Measurements from ENCODE around the gene CDC45.
"Not testable (repeated sequence)": the region's sequence is repeated elsewhere in the genome, so short reads cannot be mapped to it uniquely, and the experiment has no call there.

Gene CDC45

DNA sequence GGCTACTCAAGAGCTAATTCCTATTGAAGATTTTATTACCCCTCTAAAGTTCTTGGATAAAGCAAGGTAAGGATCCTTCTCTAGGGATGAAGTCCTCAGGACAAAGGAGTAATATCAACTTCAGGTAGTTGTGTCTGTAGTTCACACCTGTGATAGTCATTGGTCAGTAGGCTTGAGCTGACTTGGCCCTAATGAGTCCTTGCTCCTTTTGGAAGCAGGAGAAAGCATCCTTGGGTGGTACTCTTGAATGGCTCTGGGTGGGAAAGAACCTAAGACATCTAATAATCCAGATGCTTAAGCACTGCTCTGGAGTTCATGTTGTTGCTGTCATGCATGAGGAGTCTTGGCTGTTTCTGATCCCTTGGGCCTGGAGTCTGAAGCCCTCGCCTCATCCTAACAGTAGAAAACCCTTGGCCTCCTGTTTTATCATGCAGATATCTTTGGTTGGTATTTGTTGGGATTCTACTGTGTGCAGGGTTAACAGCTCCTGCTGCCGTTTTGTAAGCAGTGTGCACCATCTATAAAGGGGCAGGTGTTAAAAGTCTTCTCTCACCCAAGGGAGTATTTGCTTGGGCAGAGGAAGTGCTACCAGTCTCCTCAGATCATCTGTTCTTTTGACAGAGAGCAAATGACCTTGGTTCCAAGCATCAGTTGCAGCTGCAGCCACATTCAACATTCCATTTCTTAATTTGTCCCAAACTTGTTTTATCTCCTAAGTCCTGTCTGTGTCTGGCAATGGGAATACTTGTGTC is 44.7 kb upstream of the CDC45 start:
- DNase-seq (ENCODE audit: low read depth, low spot score), result no peak
- TF ChIP-seq YY1 (IDR thresholded peaks at IDR 0.05; ENCODE audit: insufficient read depth, insufficient read length) (no peak), ZNF274 (IDR thresholded peaks at IDR 0.05; ENCODE audit: low read depth, low read length) (no peak), SUZ12 (IDR thresholded peaks at IDR 0.05; ENCODE audit: extremely low read depth, insufficient read depth, insufficient read length) (no peak)
- Histone ChIP-seq H3K9me3 (ENCODE audit: insufficient read depth, low read length) (no peaks in the 10 kb centered on the region), H3K9ac (ENCODE audit: insufficient read length, low read depth) (no peak overlapping the region), H3K36me3 (ENCODE audit: insufficient read depth, insufficient read length, low read length) (peaks cover 25% of the 10 kb centered on the region), H3K4me3 (ENCODE audit: insufficient read length, low read depth) (no peak overlapping the region), H3K4me1 (ENCODE audit: insufficient read depth, insufficient read length) (peaks cover 2% of the 10 kb centered on the region), H3K27me3 (ENCODE audit: insufficient read depth, insufficient read length) (no peaks in the 10 kb centered on the region)

DNA sequence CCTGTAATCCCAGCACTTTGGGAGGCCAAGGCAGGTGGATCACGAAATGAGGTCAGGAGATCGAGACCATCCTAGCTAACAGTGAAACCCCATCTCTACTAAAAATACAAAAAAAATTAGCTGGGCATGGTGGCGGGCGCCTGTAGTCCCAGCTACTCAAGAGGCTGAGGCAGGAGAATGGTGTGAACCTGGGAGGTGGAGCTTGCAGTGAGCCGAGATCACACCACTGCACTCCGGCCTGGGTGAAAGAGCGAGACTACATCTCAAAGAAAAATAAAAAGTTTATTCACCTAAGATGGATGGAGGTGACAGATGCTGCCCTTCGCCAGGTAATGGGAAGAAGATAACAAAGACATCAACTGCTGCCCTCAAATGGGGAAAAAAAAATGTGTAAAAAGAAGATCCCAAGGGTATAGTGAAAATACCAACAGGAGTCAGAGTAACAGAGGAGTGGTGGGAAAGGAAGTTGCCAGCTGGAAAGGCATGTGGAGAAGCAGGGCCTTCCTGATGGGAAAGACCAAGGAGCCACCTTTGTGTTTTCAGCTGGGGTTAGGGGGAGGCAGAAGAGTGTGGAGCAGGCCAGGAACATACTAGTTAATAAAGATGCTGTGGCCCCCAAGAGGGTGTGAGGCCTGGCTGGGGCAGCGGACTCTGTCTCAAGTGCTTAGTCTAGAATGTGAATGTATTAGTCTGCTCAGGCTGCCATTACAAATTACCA is 43.1 kb upstream of the CDC45 start:
- peaks cover 32% of the 10 kb centered on the region for H3K36me3 ChIP-seq (ENCODE audit: insufficient read depth, insufficient read length, low read length)

DNA sequence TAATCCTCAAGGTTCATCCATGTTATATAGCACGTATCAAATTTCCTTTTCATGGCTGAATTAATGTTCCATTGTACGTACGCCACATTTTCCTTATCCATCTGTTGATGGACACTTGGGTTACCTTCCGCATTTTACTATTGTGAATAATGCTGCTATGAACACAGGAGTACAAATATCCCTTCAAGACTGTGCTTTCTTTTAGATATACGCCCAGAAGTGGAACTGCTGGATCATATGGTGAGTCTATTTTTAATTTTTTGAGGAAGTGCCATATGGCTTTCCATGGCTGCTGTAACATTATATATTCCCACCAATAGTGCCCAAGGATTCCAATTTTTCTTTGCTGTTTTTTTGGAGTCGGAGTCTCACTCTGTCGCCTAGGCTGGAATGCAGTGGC is 41.4 kb upstream of the CDC45 start:
- Histone ChIP-seq H3K4me1 (ENCODE audit: insufficient read depth, insufficient read length) (no peaks in the 10 kb centered on the region), H3K27me3 (ENCODE audit: insufficient read depth, insufficient read length) (no peaks in the 10 kb centered on the region), H3K4me3 (ENCODE audit: insufficient read length, low read depth) (no peak overlapping the region), H3K9me3 (ENCODE audit: insufficient read depth, low read length) (no peaks in the 10 kb centered on the region), H3K9ac (ENCODE audit: insufficient read length, low read depth) (no peak overlapping the region), H3K36me3 (ENCODE audit: insufficient read depth, insufficient read length, low read length) (peaks cover 39% of the 10 kb centered on the region)
- TF ChIP-seq ZNF274 (IDR thresholded peaks at IDR 0.05; ENCODE audit: low read depth, low read length), result no peak
- TF ChIP-seq YY1 (IDR thresholded peaks at IDR 0.05; ENCODE audit: insufficient read depth, insufficient read length), result no peak
- TF ChIP-seq SUZ12 (IDR thresholded peaks at IDR 0.05; ENCODE audit: extremely low read depth, insufficient read depth, insufficient read length), result no peak
- DNase-seq (ENCODE audit: low read depth, low spot score), result no peak

More for the DNA sequence above, 43.1 kb upstream of the CDC45 start:
- H3K4me3 ChIP-seq (ENCODE audit: insufficient read length, low read depth); H3K9me3 ChIP-seq (ENCODE audit: insufficient read depth, low read length); H3K4me1 ChIP-seq (ENCODE audit: insufficient read depth, insufficient read length); DNase-seq (ENCODE audit: low read depth, low spot score); H3K27me3 ChIP-seq (ENCODE audit: insufficient read depth, insufficient read length); H3K9ac ChIP-seq (ENCODE audit: insufficient read length, low read depth): not testable (repeated sequence)

DNA sequence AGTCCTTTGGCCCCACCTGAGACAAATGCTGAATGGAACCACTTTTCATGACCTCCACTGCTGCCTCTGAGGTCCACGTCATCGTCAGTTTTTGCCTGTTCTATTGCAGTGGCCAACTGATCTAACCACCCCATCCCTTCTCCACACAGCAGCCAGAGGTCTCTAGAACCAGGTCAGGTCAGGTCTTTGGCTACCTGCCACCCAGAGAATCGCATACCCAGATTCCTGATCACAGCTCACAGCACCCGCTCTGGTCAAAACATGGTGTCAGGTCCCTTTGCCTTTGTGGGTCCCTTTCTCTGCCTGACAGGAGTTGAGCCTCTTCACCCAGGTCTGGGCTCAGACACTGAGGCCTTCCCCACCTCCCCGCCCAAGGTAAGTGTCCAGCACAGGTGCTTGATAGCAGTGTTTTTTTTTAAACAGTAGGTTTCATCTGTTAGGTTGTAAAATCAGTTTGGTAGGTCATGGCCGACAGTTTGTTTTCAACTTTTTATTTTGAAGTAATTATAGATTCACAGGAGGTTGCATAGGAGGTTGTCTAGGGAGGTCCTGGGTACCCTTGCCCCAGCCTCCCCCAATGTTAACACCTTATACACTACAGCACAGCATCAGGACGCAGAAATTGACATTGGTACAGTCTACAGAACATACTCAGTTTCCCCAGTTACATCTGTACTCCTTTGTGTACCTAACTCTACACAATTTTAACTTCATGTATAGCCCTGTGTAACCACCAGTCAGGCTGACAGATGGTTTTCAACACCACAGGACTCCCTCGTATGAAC is 39.1 kb upstream of the CDC45 start:
- Histone ChIP-seq H3K9me3 (ENCODE audit: insufficient read depth, low read length) (no peaks in the 10 kb centered on the region), H3K36me3 (ENCODE audit: insufficient read depth, insufficient read length, low read length) (peaks cover 47% of the 10 kb centered on the region), H3K4me3 (ENCODE audit: insufficient read length, low read depth) (no peak overlapping the region), H3K9ac (ENCODE audit: insufficient read length, low read depth) (no peak overlapping the region), H3K27me3 (ENCODE audit: insufficient read depth, insufficient read length) (no peaks in the 10 kb centered on the region), H3K4me1 (ENCODE audit: insufficient read depth, insufficient read length) (no peaks in the 10 kb centered on the region)
- no peak for TF ChIP-seq SUZ12 (IDR thresholded peaks at IDR 0.05; ENCODE audit: extremely low read depth, insufficient read depth, insufficient read length)
- TF ChIP-seq ZNF274 (IDR thresholded peaks at IDR 0.05; ENCODE audit: low read depth, low read length), result no peak
- no peak for TF ChIP-seq YY1 (IDR thresholded peaks at IDR 0.05; ENCODE audit: insufficient read depth, insufficient read length)
- DNase-seq (ENCODE audit: low read depth, low spot score), result no peak

DNA sequence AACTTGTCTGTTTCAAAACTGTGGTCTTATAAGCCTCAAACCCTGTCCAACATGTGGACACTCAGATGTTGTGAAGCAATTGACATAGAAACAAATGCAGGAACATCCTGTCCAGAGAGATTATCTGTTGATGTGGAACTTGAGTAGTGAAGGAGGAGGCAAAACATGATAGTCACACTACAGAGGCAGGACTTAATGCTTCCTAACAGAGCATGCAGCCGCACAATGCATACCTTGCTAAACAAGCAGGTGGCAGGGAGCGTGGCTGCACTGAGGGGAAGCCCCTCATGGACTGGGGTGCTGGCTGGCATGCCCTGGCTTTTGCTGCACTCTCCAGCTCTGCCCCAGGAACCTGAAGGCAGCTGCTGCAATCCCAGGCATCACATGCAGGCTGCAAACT is 37.6 kb upstream of the CDC45 start:
- no peaks in the 10 kb centered on the region for H3K9me3 ChIP-seq (ENCODE audit: insufficient read depth, low read length)
- no peaks in the 10 kb centered on the region for H3K4me1 ChIP-seq (ENCODE audit: insufficient read depth, insufficient read length)
- H3K36me3 ChIP-seq (ENCODE audit: insufficient read depth, insufficient read length, low read length), result peaks cover 51% of the 10 kb centered on the region
- H3K4me3 ChIP-seq (ENCODE audit: insufficient read length, low read depth), result no peak overlapping the region
- DNase-seq (ENCODE audit: low read depth, low spot score), result no peak
- TF ChIP-seq YY1 (IDR thresholded peaks at IDR 0.05; ENCODE audit: insufficient read depth, insufficient read length) (no peak), ZNF274 (IDR thresholded peaks at IDR 0.05; ENCODE audit: low read depth, low read length) (no peak), SUZ12 (IDR thresholded peaks at IDR 0.05; ENCODE audit: extremely low read depth, insufficient read depth, insufficient read length) (no peak)
- H3K27me3 ChIP-seq (ENCODE audit: insufficient read depth, insufficient read length), result no peaks in the 10 kb centered on the region
- no peak overlapping the region for H3K9ac ChIP-seq (ENCODE audit: insufficient read length, low read depth)

DNA sequence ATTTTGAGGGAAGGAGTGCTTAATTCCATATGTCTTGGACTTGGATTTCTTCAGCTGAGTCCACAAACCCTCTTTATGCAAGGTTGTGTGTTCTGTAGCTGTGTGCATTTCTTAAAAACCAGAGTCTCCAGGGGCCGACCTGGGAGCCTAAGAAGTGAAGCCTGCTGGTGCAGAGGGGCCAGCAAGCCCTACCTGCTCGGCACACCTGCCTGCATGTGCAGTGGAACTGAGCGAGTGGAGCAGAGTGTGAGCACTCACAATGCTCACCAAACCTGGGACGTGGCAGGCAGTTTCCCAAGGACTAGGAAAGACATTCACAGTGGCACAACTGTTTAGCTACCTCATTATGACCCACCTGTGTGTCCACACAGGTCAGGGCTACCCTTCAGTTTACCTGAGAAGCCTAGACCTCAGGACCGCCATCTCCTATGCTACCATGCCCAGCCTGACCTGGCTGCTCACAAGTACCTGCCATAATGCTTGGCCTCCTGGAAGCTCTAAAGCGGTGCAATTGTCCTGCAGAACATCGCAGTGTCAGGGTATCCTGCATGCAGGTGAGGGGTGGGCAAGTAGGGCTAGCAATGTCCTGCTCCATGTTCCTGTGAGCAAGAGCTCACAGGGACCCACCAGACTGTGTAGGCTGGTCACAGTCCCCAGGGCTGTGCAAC is 36.0 kb upstream of the CDC45 start:
- no peaks in the 10 kb centered on the region for H3K9me3 ChIP-seq (ENCODE audit: insufficient read depth, low read length)
- H3K27me3 ChIP-seq (ENCODE audit: insufficient read depth, insufficient read length), result no peaks in the 10 kb centered on the region
- no peak overlapping the region for H3K4me3 ChIP-seq (ENCODE audit: insufficient read length, low read depth)
- DNase-seq (ENCODE audit: low read depth, low spot score), result no peak
- no peaks in the 10 kb centered on the region for H3K4me1 ChIP-seq (ENCODE audit: insufficient read depth, insufficient read length)
- peaks cover 48% of the 10 kb centered on the region for H3K36me3 ChIP-seq (ENCODE audit: insufficient read depth, insufficient read length, low read length)
- no peak overlapping the region for H3K9ac ChIP-seq (ENCODE audit: insufficient read length, low read depth)
- no peak for TF ChIP-seq SUZ12 (IDR thresholded peaks at IDR 0.05; ENCODE audit: extremely low read depth, insufficient read depth, insufficient read length)
- TF ChIP-seq ZNF274 (IDR thresholded peaks at IDR 0.05; ENCODE audit: low read depth, low read length), result no peak
- no peak for TF ChIP-seq YY1 (IDR thresholded peaks at IDR 0.05; ENCODE audit: insufficient read depth, insufficient read length)

DNA sequence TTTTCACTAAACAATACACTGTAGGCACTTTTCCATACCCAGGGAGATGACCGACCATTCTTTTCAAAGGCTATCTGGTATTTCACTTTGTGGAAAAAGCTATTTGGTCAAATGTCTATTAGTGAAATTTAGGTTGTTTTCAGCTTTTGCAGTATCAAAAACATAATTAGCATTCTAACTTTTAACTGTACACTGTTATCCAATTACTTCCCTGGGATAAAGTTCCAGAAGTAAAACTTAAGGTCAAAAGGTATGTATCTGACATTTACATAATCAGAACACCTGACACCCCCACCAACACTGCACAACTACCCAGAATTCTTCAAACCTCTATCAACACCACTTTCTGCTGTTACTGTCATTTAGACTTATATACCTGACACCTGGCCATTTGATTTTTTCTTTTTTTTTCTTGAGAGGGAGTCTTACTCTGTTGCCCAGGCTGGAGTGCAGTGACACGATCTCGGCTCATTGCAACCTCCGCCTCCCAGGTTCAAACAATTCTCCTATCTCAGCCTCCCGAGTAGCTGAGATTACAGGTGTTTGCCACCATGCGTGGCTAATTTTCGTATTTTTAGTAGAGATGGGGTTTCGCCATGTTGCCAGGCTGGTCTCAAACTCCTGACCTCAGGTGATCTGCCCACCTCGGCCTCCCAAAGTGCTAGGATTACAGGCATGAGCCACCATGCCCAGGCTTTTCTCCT is 34.3 kb upstream of the CDC45 start:
- DNase-seq (ENCODE audit: low read depth, low spot score); H3K27me3 ChIP-seq (ENCODE audit: insufficient read depth, insufficient read length); H3K4me1 ChIP-seq (ENCODE audit: insufficient read depth, insufficient read length); H3K9ac ChIP-seq (ENCODE audit: insufficient read length, low read depth); H3K9me3 ChIP-seq (ENCODE audit: insufficient read depth, low read length); H3K4me3 ChIP-seq (ENCODE audit: insufficient read length, low read depth): not testable (repeated sequence)
- H3K36me3 ChIP-seq (ENCODE audit: insufficient read depth, insufficient read length, low read length), result peaks cover 58% of the 10 kb centered on the region

Data from NT2/D1 (cell line).